AG09319 (cell line): ENCODE measurements around the gene KIF2C.

Source experiments
- DNase-seq: peaks from one replicate; pipeline ENCODE4 v3.0.0-alpha.2; 2010; ENCODE audit warnings: low read depth; ENCODE audit errors: extremely low read depth
- TF ChIP-seq, protein P1 (sequence below): IDR thresholded peaks from 2 replicates; pipeline ENCODE4 v1.5.1; 2011; ENCODE audit warnings: low read depth, mild to moderate bottlenecking, inconsistent platforms, low read length, moderate library complexity

The KIF2C gene

DNA sequence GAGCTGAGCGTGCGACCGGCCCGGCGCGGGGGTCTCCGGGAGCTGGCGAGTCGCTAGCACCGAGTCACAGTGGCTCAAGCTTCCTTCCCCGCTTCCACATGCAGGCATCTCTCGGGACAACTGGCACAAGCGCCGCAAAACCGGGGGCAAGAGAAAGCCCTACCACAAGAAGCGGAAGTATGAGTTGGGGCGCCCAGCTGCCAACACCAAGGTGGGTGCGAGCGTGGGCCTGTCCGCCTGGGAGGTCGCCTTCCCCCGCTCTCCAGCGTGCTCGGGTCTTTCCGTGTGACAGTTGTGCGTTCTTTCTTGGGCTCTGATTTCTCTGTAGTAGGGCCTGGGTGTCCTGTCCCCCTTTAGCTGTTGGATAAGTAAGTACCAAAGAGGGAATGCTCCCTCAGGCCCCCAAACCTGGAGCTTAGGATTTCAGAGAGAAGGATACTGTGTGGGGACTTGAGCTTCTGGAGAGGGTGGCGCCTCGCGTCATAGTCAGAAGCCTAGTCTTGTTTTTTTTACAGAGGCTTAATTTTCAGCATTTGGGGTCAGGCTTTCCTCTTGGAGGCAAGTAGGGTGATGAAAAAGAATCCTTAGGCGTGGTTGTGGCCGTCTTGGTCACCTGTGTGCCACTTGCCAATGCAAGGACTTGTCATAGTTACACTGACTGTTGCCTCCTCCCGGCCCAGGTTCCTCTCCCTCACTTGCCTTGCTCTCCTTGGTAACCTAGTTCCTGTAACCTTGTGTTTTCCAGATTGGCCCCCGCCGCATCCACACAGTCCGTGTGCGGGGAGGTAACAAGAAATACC is 36.5 kb downstream of the KIF2C start:
- DNase-seq, result no peak
- TF ChIP-seq, protein P1, sequence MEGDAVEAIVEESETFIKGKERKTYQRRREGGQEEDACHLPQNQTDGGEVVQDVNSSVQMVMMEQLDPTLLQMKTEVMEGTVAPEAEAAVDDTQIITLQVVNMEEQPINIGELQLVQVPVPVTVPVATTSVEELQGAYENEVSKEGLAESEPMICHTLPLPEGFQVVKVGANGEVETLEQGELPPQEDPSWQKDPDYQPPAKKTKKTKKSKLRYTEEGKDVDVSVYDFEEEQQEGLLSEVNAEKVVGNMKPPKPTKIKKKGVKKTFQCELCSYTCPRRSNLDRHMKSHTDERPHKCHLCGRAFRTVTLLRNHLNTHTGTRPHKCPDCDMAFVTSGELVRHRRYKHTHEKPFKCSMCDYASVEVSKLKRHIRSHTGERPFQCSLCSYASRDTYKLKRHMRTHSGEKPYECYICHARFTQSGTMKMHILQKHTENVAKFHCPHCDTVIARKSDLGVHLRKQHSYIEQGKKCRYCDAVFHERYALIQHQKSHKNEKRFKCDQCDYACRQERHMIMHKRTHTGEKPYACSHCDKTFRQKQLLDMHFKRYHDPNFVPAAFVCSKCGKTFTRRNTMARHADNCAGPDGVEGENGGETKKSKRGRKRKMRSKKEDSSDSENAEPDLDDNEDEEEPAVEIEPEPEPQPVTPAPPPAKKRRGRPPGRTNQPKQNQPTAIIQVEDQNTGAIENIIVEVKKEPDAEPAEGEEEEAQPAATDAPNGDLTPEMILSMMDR, result no peak

GRCh38 chr1:44776730-44777068 is 37.1 kb downstream of the KIF2C start:
- no peak for DNase-seq
- TF ChIP-seq, protein P1, result no peak

- TF ChIP-seq, protein P1, result no peak
- DNase-seq, result no peak
Observed at GRCh38 chr1:44777547-44777946, 37.9 kb downstream of the KIF2C start.

DNA sequence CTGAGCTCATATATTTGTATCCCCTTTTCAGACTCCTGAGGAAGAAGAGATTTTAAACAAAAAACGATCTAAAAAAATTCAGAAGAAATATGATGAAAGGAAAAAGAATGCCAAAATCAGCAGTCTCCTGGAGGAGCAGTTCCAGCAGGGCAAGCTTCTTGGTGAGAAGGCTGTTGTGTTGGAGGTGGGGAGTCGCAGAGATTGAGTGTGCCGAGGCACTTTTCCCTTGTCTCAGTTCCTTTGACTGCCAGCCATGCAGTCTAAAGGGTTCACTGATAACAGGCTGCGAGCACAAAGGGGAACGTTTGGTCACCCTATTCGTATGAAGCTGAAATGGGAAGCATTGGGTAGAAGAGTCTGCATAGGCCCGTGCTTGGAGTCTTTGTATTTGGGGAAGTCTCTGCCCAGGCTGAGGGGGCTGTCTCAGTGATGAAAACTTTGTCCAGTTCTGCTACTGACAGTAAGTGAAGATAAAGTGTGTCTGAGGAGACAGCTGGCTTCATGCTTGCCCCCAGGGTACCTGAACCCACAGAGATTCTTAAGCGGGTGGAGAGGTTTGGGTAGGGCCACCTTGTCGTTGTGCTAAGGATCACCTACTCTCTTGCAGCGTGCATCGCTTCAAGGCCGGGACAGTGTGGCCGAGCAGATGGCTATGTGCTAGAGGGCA is 38.5 kb downstream of the KIF2C start:
- TF ChIP-seq, protein P1, result no peak

GRCh38 chr1:44778705-44779576 is 39.3 kb downstream of the KIF2C start:
- TF ChIP-seq, protein P1, result no peak
- no peak for DNase-seq

More for the DNA sequence above, 38.5 kb downstream of the KIF2C start:
- DNase-seq, result no peak

DNA sequence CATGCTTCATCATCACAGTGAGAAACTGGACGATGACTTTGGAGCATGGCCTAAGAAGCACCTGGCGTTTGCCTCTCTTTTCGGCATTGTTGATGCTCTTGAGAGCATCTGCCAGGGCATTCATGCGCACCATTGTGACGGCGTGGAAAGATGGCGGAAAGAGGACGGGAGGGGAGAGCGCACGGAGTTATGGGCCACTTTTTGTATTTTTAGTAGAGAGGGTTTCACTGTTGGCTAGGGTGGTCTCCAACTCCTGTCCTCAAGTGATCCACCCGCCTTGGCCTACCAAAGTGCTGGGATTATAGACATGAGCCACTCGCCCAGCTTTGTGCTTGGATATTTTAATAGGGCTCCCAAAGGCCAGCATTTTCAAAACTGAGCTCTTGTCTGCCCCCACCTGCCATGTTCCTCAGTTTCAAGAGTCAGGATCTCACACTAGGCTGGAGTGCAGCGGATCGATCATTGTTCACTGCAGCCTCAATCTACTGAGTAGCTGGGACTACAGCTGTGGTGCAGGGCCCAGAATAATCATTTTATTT is 41.0 kb downstream of the KIF2C start:
- TF ChIP-seq, protein P1, result no peak
- DNase-seq, result no peak
